Right lobe of liver (tissue), 4 donors: ENCODE data around the gene NRXN2.

Experiments
- CTCF ChIP-seq, 4 donors: fragments of 200-600 bp in 3 of 4; fragments of 450-650 bp in 1 of 4; IDR thresholded peaks; one replicate each; pipeline versions ENCODE4 v1.5.1 to v1.8.0; 2016 to 2022; ENCODE audit warnings: antibody characterized with exemption in 4 of 4, mild to moderate bottlenecking in 2 of 4
- POLR2A ChIP-seq: fragments of 450-650 bp; IDR thresholded peaks from one replicate; pipeline ENCODE4 v1.6.1; 2017; ENCODE audit warnings: antibody characterized with exemption, mild to moderate bottlenecking
- donor health status: DM: no; HTN: no; CAD: no.
- donor health status: DM: no; HTN: no; CAD: no.
- donor health status: DM: no; HTN: yes; CAD: no.

DNA sequence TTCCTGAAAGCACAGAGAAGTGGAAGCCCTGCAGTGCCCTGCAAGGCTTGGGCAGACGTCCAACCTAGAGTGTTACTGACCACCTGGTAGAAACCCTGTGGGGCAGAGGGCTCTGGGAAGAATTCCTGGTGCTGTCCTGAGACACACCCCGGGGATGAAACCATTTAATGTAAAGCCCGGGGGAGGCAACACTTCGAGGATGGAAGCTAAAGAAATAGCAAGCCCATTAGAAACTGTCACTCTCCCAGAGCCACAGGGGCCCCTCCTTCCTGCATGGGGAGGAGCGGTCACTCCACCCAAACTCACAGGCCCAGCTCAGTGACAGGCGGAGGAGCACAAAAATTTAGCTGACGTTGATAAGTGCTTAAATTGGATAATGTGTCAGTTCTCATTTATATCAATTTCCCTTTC, 57.6 kb downstream of the NRXN2 start:
- TF ChIP-seq CTCF (IDR thresholded peaks at IDR 0.05) (no peak), POLR2A (no peak)
